Measurements from ENCODE around the gene CHKA. TPM values are rescaled to one million over a fixed set of nuclear protein-coding genes. Genes with fewer than 3 reads are reported as not detected.
A peak's percentile ranks its signal among the peaks of the same experiment; 100 is the strongest.

Gene CHKA
- total and polyA plus RNA-seq, 9 of the 15 experiments (the other 6 are each of a cell fraction or from before 2014, with no cell fraction given): 3.6 to 37.0 (median 30.2) TPM

- TF ChIP-seq ZHX1 (conservative IDR thresholded peaks at IDR 0.05; ENCODE audit: low read length): no peak
- no peak for TF ChIP-seq E2F4 (CRISPR knock-in tag; IDR thresholded peaks at IDR 0.05; ENCODE audit: low read depth)
- no peak for TF ChIP-seq OTX1 (CRISPR knock-in tag; IDR thresholded peaks at IDR 0.05)
- TF ChIP-seq NCOA1 (IDR thresholded peaks at IDR 0.05; ENCODE audit: low read depth): no peak
- TF ChIP-seq TOE1 (IDR thresholded peaks at IDR 0.05; ENCODE audit: borderline replicate concordance): peak; percentile 42; the same call in 1 of the 2 replicates
- TF ChIP-seq TOE1 (CRISPR knock-in tag; IDR thresholded peaks at IDR 0.05; ENCODE audit: borderline replicate concordance, low read depth): no peak
- no peak for TF ChIP-seq ZNF224 (CRISPR knock-in tag; IDR thresholded peaks at IDR 0.05)
- no peak for TF ChIP-seq ZC3H8 (IDR thresholded peaks at IDR 0.05)
- no peak for TF ChIP-seq MCM2 (IDR thresholded peaks at IDR 0.05; ENCODE audit: low read depth)
- peak; percentile 54; the same call in 1 of the 2 replicates for TF ChIP-seq ZBTB7A (IDR thresholded peaks at IDR 0.05; ENCODE audit: borderline replicate concordance, control insufficient read depth, low read depth, low read length)
- no peak for TF ChIP-seq ZNF174 (CRISPR knock-in tag; IDR thresholded peaks at IDR 0.05)
- no peak for TF ChIP-seq MIER1 (IDR thresholded peaks at IDR 0.05; ENCODE audit: low read depth)
- TF ChIP-seq RBM25 (IDR thresholded peaks at IDR 0.05; ENCODE audit: low read depth, low read length, severe bottlenecking): peak; percentile 33
- TF ChIP-seq ZNF253 (CRISPR knock-in tag; conservative IDR thresholded peaks at IDR 0.05): no peak
- no peak for TF ChIP-seq ZBTB49 (CRISPR knock-in tag; IDR thresholded peaks at IDR 0.05; ENCODE audit: borderline replicate concordance)
- no peak for TF ChIP-seq FOXP4 (CRISPR knock-in tag; IDR thresholded peaks at IDR 0.05; ENCODE audit: borderline replicate concordance)
- no peak for TF ChIP-seq KLF16 (IDR thresholded peaks at IDR 0.05)
- peak; percentile 38; the same call in 1 of the 2 replicates for TF ChIP-seq ZBTB43 (CRISPR knock-in tag; IDR thresholded peaks at IDR 0.05)
These were observed 117.2 kb downstream of the CHKA start, which contains the start of gene UNC93B1 (continued) for GRCh38 chr11:68003846-68004550.
